NOMO-1 (cell line): Measurements from ENCODE around the gene MORC1.

Source experiments
- DNase-seq, 2 experiments: peaks; one replicate each; lab custom pipeline; 2025; ENCODE audit not compliant: unreplicated experiment in 2 of 2; lab: John Stamatoyannopoulos, UW

Gene MORC1

DNA sequence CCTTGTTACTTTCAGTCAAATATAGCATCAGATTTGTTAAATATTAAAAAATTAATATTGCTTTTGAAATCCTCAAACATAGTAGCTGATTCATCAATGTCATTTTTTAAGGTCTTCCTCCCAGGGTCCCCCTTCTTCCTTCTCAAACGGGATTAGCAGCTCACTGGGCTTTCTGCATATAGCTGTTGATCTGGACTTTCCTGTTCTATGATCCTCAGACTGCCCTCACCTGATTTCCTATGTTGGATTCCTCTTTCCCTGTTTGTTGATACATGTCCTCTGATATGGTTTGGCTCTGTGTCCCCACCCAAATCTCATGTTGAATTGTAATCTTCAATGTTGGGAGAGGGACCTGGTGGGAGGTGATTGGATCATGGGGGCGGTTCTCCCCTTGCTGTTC, 170.1 kb downstream of the MORC1 start:
- DNase-seq, result no peak

DNA sequence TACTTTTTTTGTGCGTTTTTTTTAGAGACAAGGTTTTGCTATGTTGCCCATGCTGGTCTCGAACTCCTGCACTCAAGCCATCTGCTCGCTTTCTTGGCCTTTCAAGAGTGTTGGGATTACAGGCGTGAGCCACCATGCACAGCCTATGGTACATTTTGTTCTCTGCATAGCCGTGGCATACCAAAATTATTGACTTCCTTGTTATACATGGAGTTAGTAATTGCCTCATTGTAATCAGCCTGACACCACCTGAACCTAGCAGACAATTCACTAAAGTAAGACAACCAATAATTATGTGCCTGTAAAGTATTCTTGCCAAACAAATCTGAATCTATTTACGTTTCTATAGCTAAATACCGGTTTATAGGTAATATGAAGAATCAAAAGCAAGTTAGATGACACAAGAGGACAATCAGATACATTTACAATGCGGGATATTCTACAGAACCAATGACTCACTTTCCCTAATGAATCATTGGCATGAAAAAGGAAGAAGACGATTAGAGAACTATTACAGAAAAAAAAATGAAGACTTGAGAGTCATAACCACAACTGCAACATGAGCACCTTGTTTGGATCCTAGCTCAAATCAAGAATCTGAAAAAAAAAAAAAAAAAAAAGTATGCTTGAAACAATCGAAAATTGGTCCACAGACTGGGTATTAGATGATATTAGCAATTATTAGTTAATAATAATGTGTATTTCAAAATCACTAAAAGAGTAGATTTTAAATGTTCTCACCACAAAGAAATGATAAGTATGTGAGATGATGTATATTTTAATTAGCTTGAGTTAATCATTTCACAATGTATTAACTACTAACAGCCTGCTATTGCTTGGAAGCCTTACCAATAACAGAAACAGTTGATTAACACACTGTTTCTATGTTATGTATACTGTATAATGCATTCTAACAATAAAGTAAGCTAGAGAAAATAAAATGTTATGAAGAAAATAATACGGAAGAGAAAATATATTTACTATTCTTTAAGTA, 171.3 kb downstream of the MORC1 start:
- DNase-seq, result no peak

GRCh38 chr3:108940568-108941263, 177.2 kb downstream of the MORC1 start:
- no peak for DNase-seq

GRCh38 chr3:108940166-108940565, 177.8 kb downstream of the MORC1 start:
- no peak for DNase-seq

- DNase-seq, result no peak
These were observed 180.8 kb downstream of the MORC1 start for GRCh38 chr3:108936924-108937689.

DNA sequence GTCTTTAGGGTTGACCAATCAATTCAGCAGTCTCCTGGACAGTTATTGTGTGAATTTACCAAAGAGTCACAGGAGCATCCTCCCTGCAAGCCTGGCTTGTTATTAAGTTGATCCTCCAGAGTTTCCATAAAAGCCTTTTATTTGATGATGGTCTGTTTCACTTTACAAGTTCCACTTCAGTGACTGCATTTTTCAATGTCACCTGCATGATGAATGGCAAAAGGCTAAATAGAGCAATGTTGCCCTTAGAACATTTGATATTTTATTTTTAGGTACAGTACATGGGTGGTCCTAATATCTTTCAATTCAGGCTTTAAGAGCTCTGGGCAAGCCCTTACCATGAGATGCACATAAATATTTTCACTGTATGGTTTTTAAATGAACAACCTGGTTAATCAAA, 186.9 kb downstream of the MORC1 start:
- no peak for DNase-seq

- no peak for DNase-seq
These were observed 199.1 kb downstream of the MORC1 start for GRCh38 chr3:108918866-108919265.

DNA sequence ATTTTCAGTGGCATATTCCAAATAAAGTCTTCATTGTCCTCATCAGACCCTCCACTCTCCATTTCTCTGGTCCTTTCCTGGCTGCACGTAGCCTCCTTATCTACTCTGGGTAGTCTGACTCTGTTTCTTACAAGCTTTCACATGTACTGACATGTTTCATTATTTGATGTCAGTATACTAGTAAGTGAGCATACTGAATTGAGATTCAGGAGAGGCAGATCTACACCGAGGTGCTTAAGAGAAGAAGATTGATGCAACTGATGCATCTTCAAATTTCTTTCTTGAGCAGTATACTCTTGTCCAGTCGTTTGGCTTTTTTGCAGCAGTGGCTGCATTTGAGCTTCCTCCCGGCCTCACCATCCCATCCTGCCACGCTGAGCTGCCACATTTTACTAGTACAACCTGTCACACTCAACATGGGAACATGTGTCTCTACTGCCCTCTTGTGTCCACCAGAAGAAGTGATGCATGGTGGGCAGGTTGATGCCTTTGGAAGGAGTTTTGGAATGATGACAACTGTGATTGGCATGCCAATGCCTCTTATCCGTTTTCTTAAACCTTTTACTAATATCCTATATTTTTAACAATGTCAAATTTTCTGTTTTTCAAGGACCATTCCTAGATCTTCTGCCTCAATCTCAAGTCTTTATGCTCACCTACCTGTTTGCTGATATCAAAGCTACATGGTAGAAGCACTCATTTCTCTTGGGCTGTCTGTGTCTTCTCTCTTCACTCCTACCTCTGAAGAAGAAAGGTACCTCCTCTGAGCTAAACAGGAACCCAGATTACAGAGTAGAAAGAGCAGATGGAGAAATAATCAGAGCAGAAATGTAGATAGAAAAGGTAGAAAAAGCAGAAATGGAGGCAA, 202.9 kb downstream of the MORC1 start:
- peak; percentile 15 to 27 for DNase-seq

DNA sequence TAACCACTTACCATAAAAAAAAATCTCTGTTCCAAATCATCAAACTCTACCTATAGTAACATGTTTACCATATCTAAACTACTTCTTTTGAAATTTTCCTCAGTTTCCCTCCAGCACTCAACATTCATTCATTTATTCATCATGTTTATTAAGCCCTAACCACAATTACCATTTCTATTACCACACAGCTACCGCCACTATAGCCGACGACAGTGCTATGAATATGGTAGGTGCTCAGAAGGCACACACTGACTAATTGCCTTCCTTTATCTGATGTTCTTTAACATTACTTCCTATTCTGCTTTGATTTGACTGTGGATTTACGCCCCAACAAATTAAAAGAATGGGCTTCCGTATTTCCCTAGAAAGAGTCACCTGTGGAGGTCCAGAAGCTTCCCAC, 208.1 kb downstream of the MORC1 start:
- DNase-seq, result no peak
